Endothelial cell of umbilical vein (primary cell): ENCODE results near the gene SYNE1. TPM values are rescaled to one million over a fixed set of nuclear protein-coding genes. Genes with fewer than 3 reads are reported as not detected.

Source experiments
- BruUV-seq: library from RNA; stranded (reverse); fragments of 400-500 nt; replicated peaks from 2 replicates; lab custom pipeline; 2021; lab: Mats Ljungman, UMichigan
- CTCF ChIA-PET: fragments of 300-600, 350-600 bp; sonication (Branson Sonifier 250); formaldehyde crosslinking; loops from one replicate; lab custom pipeline; 2021; ENCODE audit warnings: antibody characterized with exemption, inconsistent platforms; lab: Charles Lee
- POLR2A ChIA-PET: fragments of 300-600, 350-600 bp; sonication (Branson Sonifier 250); formaldehyde crosslinking; loops from one replicate; lab custom pipeline; 2021; ENCODE audit warnings: antibody characterized with exemption, inconsistent platforms; lab: Charles Lee
- DNase-seq: peaks from one replicate; pipeline ENCODE4 v3.0.0-alpha.2; 2011; ENCODE audit warnings: low read depth, low spot score
- FAIRE-seq: peaks from 2 replicates; lab custom pipeline; 2011; peaks lifted over from hg19 to GRCh38; lab: Jason Lieb, UNC
- H2AFZ ChIP-seq: 2 replicates; pipeline ENCODE4 v1.6.0; 2012; ENCODE audit warnings: low read depth, low read length, control low read depth, inconsistent platforms
- H3K27ac ChIP-seq: 2 replicates; pipeline ENCODE4 v1.5.1; 2011; ENCODE audit warnings: low read depth, mild to moderate bottlenecking, control low read depth, low read length, moderate library complexity; ENCODE audit not compliant: insufficient read depth
- H3K27me3 ChIP-seq, 2 experiments: 2 replicates each; pipeline versions ENCODE4 v1.6.0 to v1.6.1; 2011; ENCODE audit warnings: low read length in 2 of 2, mixed read lengths in 1 of 2; ENCODE audit not compliant: control insufficient read depth in 2 of 2, insufficient read depth in 2 of 2
- H3K36me3 ChIP-seq, 2 experiments: 2 replicates in 1 of 2; 3 replicates in 1 of 2; pipeline ENCODE4 v1.5.1; 2011; ENCODE audit warnings: low read length in 2 of 2, mild to moderate bottlenecking in 1 of 2, moderate library complexity in 1 of 2; ENCODE audit not compliant: control insufficient read depth in 2 of 2, insufficient read depth in 2 of 2; ENCODE audit errors: extremely low read depth in 1 of 2
- H3K4me1 ChIP-seq: 3 replicates; pipeline ENCODE4 v1.5.1; 2011; ENCODE audit warnings: mild to moderate bottlenecking, low read length; ENCODE audit not compliant: control insufficient read depth, insufficient read depth; ENCODE audit errors: extremely low read depth
- H3K4me2 ChIP-seq: 2 replicates; pipeline ENCODE4 v1.6.1; 2011; ENCODE audit warnings: low read length, control low read depth, mixed read lengths; ENCODE audit not compliant: insufficient read depth
- H3K4me3 ChIP-seq, 3 experiments: fragments of 200-600 bp in 1 of 3; sonication (generic), shearing (Covaris generic) in 1 of 3; replicated peaks in 1 of 3; 2 replicates each; pipeline ENCODE4 v1.5.1; 2011 to 2016; ENCODE audit warnings: control low read depth in 3 of 3, low read length in 3 of 3, mild to moderate bottlenecking in 2 of 3, inconsistent platforms in 1 of 3, low read depth in 1 of 3, moderate library complexity in 1 of 3; ENCODE audit not compliant: insufficient read depth in 1 of 3
- H3K79me2 ChIP-seq: 2 replicates; pipeline ENCODE4 v1.6.0; 2012; ENCODE audit warnings: low read length, inconsistent platforms; ENCODE audit not compliant: control insufficient read depth, insufficient read depth
- H3K9ac ChIP-seq: replicated peaks from 2 replicates; pipeline ENCODE3; 2011; ENCODE audit warnings: low read length, control low read depth; ENCODE audit not compliant: insufficient read depth; ENCODE audit errors: extremely low read depth
- H3K9me1 ChIP-seq: replicated peaks from 3 replicates; pipeline ENCODE4 v1.6.0; 2011; ENCODE audit warnings: mild to moderate bottlenecking, low read length; ENCODE audit not compliant: control insufficient read depth, insufficient read depth; ENCODE audit errors: extremely low read depth
- H3K9me3 ChIP-seq: replicated peaks from 2 replicates; pipeline ENCODE4 v1.5.1; 2012; ENCODE audit warnings: low read length, inconsistent platforms; ENCODE audit not compliant: control insufficient read depth, insufficient read depth
- H4K20me1 ChIP-seq: replicated peaks from 2 replicates; pipeline ENCODE3; 2011; ENCODE audit warnings: mild to moderate bottlenecking, low read length; ENCODE audit not compliant: control insufficient read depth, insufficient read depth; ENCODE audit errors: extremely low read depth
- CTCF ChIP-seq, 2 donors: IDR thresholded peaks; 1 replicate in 1 of 2; 2 replicates in 1 of 2; pipeline ENCODE4 v1.5.1; 2011; ENCODE audit warnings: low read length in 2 of 2, mild to moderate bottlenecking in 2 of 2, moderate library complexity in 2 of 2, control low read depth in 1 of 2, inconsistent platforms in 1 of 2, low read depth in 1 of 2; ENCODE audit not compliant: insufficient read depth in 1 of 2; ENCODE audit errors: extremely low read depth in 1 of 2
- EZH2 ChIP-seq: IDR thresholded peaks from 2 replicates; pipeline ENCODE4 v1.6.1; 2012; ENCODE audit warnings: borderline replicate concordance, low read depth, mild to moderate bottlenecking, moderate library complexity, low read length, inconsistent platforms; ENCODE audit not compliant: severe bottlenecking
- FOS ChIP-seq: IDR thresholded peaks from 2 replicates; pipeline ENCODE4 v1.6.1; 2011; ENCODE audit warnings: mild to moderate bottlenecking, low read length, moderate library complexity, borderline replicate concordance; ENCODE audit not compliant: insufficient read depth
- GATA2 ChIP-seq: IDR thresholded peaks from 2 replicates; pipeline ENCODE4 v1.7.0; 2011; ENCODE audit warnings: low read depth, mild to moderate bottlenecking, moderate library complexity, mixed read lengths, low read length; ENCODE audit not compliant: insufficient read length, insufficient read depth
- JUN ChIP-seq: IDR thresholded peaks from 2 replicates; pipeline ENCODE4 v1.6.1; 2011; ENCODE audit warnings: borderline replicate concordance, low read depth; ENCODE audit not compliant: insufficient read length, insufficient read depth
- MAX ChIP-seq: IDR thresholded peaks from 2 replicates; pipeline ENCODE4 v1.6.1; 2011; ENCODE audit not compliant: insufficient read depth, insufficient read length
- MYC ChIP-seq: IDR thresholded peaks from one replicate; pipeline ENCODE4 v1.6.1; 2011; ENCODE audit warnings: mild to moderate bottlenecking, low read depth, low read length
- POLR2A ChIP-seq: IDR thresholded peaks from 2 replicates; pipeline ENCODE4 v1.6.1; 2012; ENCODE audit warnings: low read depth, mild to moderate bottlenecking, control low read depth, low read length
- POLR2AphosphoS5 ChIP-seq: IDR thresholded peaks from 2 replicates; pipeline ENCODE4 v1.6.1; 2012; ENCODE audit warnings: low read depth, mild to moderate bottlenecking, control low read depth, low read length, moderate library complexity; ENCODE audit not compliant: insufficient read depth
- dilution Hi-C: fragments of 300-500 bp; cut with MboI; formaldehyde crosslinking; loops from one replicate; pipeline ENCODE4 v1.15.0; 2019; ENCODE audit warnings: low sequenced_read_pairs; ENCODE audit not compliant: extremely low pct_ligation_motif_present
- intact Hi-C: fragments of 100-400 bp; cut with micrococcal nuclease; formaldehyde crosslinking; loops from one replicate; pipeline ENCODE4 v1.10.0; 2022
- polyA plus RNA-seq, 4 experiments: library from polyadenylated mRNA; depleted of rRNA in 3 of 4; stranded (reverse) in 3 of 4; unstranded in 1 of 4; fragments of >200 nt; gene quantifications; 2 replicates each; pipeline versions ENCODE4 v1.2.1 to v1.2.3, GENCODE V29; 2011 to 2012; ENCODE audit warnings: missing spikeins in 1 of 4
- total RNA-seq: library from RNA; stranded (reverse); gene quantifications from 2 replicates; pipeline ENCODE4 v1.2.3, GENCODE V29; 2021

SYNE1 gene
- total and polyA plus RNA-seq, 2 donors (not counting 3 experiments of a cell fraction or from before 2014, with no cell fraction given): 26.5 to 52.3 TPM

- H3K4me2 ChIP-seq: no peak overlapping the region
- no peak overlapping the region for H3K9ac ChIP-seq
- no peak overlapping the region for H2AFZ ChIP-seq
- TF ChIP-seq JUN (no peak), GATA2 (no peak), CTCF (IDR thresholded peaks at IDR 0.05; ENCODE audit: extremely low read depth in 1 of 2, insufficient read depth in 1 of 2, low read depth in 1 of 2, low read length in 2 of 2) (no peak), FOS (no peak), EZH2 (no peak), MAX (no peak), POLR2A (no peak), MYC (no peak), POLR2AphosphoS5 (no peak)
- intact Hi-C loops (loop anchor here (10.0 kb wide), 2 partner anchors 646 to 696 kb away; partner anchors contain the start of gene MTRF1L), dilution Hi-C loops (no loop called here)
- CTCF ChIA-PET: interaction anchor here (1.0 kb wide), 1 partner anchor 25 kb away, joined by 3 read pairs; no protein-coding TSS in a partner anchor
- no peak overlapping the region for H3K4me3 ChIP-seq
- POLR2A ChIA-PET: no interaction called here
- H3K27me3 ChIP-seq: no peaks in the 10 kb centered on the region
- no peak for DNase-seq
- no peaks in the 10 kb centered on the region for H3K9me1 ChIP-seq
- H3K79me2 ChIP-seq: no peaks in the 10 kb centered on the region
- no TSS peak for BruUV-seq
- H3K36me3 ChIP-seq: no peaks in the 10 kb centered on the region
- H3K27ac ChIP-seq: no peak overlapping the region
- H4K20me1 ChIP-seq: no peaks in the 10 kb centered on the region
- peaks cover 10% of the 10 kb centered on the region for H3K4me1 ChIP-seq
- H3K9me3 ChIP-seq: no peaks in the 10 kb centered on the region
- no peak for FAIRE-seq
Observed at GRCh38 chr6:152308306-152308705, 328.9 kb downstream of the SYNE1 start.
